Activated gamma-delta T cell treated with anti-CD3 and anti-CD28 coated beads, Interleukin-2, amount 50 U/mL, for 16 hours (primary cell): ENCODE results near the gene DUS1L.

ENCODE experiments used
- DNase-seq: peaks from one replicate; pipeline ENCODE4 v3.0.0-alpha.2; 2020; ENCODE audit warnings: low read depth

The DUS1L gene

DNA sequence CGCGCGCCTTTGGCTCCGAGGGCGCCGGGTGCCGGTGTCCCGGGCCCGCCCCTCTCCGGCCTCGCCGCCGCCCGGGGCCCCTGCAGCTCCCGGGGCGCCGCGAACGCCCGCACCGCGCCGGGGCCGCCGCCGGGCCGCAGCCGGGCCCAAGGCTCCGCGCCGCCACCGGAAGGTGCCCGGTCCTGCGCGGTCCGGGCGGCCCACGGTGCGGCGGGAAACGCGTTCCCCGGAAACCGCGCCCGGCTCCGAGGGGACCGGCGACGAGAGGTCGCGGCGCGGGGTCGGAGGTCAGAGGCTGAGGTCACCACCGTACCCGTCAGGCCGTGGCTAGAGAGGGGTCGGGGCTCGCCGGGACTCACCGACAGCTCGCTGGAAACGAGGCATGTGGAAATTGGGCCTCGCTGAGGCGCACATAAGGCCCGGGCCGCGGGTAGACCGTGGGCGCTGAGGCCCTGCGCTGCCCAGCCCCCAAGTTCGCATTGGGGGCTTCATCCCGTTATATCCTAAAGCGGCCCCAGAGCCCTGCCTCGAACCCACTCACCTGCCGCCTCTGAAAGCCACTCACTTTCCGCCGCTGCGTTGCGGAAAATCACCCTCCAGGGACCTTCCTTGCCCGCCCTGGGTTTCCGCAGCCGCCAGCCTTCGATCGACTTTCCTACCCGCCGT is at the start of gene DUS1L:
Gene DUS1L (minus strand): TSS at position 167 of the 666 bp plus-strand sequence. CDS start 745 bp downstream, outside the sequence.
- peak; percentile 50 for DNase-seq

DNA sequence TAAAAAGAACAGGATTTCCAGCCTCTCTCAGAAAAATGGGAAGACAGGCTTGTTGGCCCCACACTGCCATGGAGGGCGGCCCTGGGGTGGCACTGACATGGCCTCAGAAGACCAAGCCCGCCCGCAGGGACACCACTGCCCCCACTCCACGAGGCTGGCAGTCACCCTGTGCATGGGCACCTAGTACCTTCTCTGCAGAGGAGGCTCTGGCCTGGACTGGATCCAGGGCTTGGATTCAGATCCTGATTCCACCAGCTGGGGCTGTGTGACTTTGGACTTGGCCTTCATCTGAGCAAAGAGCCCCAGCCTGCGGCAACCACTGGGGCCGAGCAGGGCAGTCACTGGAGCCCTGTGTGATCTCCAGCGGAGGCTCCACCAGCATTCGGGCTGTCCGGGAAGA is 49.3 kb upstream of the DUS1L start:
- no peak for DNase-seq

DNA sequence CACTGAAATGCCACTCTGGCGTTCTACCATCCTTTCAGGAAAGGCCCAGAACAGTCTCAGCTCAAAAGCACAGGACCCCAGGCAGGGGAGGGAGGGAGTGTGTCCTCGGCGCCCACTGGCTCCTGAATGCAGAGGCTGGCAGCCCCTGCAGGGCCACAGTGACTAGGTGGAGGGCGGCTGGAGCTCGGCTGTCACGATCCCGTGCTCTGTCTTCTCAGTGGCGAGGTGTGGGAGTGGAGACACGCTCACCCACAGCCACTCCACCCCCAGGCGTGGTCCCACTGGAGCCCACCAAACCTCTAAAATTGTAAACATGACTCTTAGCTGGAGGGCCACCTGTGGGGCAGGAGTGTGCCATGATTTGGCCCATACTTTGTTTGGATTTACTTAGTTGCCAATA is 48.8 kb upstream of the DUS1L start:
- DNase-seq: no peak

DNA sequence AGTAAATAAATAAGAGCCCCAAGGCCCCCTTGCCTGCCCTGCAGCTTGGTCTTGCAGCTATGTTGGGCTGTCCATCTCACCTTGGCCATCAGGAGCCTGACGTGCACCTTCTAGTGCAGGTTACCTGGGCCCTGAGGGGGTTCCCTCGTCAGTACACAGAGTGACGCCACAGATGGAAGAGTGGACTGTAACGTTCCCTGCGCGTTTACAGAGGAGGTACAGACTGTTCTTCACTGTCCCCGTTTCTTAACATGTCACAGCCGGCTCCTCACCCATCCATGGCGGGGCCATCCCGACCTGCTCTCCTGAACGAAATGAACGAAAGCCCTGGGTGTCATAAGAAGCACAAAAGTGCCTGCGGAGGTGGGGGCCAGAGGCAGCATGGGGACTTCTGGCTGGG is 48.3 kb upstream of the DUS1L start:
- DNase-seq: no peak

DNA sequence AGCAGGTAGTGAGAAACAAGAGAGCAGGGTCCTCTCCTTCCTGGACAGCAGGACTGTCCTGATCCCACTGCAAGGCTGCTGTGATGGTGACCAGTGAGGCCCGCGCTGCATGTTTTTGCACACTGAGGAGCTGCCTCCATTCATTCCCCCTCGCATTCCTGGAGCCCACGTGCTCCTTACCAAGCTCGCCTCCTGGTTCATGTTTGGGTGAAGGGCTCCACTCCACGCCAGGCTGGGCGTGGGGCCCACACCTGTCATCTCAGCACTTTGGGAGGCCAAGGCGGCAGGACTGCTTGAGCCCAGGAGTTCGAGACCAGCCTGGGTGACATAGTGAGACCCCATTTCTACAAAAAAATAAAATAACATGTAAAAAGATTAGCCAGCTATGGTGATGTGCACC is 47.8 kb upstream of the DUS1L start:
- DNase-seq: no peak

DNA sequence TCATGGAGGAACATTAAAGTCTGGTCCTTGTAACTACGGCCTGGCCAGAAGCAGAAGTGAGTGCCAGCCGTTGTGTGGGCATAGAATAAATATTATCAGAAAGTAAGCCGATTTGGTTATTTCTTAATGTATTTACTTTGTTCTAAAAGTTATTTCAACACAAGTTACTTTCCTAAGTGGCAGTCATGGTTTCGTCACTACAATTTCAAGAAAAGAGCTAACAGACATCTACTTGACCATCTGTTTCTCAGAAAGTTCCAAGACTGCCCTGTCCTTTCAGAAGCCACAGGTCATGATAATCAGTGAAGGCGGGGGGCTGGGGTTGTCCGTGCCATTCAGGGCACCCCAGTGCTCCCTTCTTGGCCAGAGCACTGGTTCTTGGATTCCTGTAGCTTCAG is 47.3 kb upstream of the DUS1L start:
- DNase-seq: no peak

DNA sequence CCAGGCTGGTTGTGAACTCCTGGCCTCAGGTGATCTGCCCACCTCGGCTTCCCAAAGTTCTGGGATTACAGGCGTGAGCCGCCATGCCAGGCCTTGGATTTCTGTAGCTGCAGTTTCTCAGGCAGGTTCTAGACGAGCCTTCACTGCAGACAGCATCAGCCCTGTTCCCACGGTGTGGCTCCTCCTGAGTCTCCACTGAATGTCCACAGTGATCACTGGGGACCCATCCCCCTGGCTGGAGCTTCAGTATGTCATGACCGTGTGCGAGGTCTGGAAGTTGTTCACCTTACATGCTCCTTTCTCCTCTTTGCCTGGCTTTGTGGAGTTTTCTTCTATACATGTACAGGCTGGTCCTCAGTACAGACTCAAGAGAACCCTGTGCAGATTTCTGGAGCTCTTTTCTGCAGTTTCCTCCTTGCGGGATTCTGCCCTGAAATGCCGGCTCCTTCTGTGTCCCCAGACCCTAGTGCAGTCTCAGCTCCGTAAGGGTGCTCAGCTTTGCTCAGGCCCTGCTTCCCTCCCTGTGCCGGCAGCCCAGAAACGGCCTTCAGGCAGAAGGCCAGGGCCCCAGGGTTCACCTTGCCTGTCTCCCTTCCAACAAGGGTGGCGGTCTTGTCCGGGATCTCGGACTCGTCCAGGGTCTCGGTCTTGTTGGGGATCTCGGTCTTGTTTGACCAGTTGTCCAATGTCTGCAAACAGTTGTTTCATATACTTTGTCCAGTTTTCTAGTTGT is 46.7 kb upstream of the DUS1L start:
- no peak for DNase-seq

DNA sequence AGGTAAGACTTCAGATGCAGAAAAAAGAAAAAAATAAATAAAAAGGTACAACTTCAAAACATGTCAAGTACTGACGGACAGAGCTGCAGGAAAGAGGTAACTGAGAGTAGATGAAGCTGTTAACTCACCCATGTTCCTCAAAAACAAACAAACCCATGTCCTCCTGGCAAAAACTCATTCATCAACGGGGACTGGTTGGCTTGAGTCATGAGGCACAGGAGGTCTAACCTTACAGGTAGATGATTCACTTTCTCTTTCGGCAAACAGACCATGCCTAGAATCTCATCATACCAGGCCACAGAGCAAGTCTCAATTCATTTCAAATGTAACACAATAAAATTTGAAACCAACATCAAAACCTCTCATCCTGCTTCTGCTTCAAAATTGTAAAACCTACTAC is 44.7 kb upstream of the DUS1L start:
- no peak for DNase-seq

DNA sequence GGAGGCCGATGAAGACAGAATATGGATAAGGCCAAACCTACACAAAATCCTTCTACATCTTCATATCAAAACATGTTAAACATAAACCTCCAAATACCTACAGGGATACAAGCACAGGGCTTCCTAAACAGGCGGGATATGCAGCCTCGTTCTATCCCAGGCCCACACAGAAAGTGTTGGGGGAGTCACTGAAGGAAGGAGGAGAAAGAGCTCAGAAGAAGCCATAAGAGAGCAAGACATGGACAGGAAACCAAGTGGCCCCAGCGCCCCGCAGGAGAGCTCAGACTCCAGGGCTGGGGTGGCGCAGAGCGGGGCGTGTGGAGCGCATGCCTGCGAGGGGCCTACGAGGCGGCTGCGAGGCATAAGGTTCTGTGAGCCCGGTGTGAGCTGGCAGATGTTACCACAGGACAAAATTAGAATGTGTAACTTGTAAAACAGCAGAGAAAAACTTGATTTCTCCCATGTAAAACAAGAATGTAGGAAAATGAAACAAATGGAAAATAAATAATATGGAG is 43.4 kb upstream of the DUS1L start:
- DNase-seq: no peak

DNA sequence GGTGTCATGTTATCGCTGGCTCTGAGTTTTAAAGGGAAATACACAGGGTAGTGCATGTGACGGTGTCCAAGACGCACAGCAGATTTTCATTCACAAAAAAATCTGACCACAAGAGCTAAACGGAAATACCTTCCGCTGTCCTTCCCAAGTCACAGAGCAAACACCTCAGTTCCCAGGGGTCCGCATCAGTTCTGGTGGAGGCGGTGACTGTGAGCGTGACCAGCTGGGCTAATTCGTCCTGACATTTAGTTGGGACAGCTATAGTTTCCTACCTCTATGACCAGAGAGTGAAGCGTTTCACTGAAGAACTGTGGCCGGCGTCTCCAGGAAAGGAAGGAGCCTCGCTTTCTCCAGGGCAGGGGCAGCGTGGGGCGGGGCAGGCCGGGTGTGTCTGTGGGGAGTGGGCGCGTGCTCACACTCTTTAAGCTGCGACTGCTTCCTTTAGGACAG is 42.9 kb upstream of the DUS1L start:
- DNase-seq: no peak

DNA sequence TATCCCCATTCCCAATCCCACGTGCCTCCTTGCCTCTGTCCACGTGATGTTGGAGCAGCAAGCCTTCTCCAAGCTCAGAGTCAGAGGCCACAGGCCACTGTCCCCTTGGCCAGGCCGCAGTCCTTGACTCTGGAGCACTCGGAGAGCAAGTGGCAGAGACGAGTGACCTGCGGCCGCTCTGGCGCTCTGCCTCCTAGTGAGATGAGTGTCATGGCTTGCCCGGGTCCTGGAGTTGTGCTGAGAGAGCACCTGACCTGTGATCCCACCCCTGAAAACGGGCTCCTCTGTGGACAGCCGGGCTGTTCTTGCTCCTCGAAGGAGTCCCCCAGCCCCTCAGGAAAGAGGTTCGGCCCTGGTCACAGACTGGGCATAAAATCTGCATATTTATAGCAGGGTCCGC is 42.4 kb upstream of the DUS1L start:
- DNase-seq: no peak

DNA sequence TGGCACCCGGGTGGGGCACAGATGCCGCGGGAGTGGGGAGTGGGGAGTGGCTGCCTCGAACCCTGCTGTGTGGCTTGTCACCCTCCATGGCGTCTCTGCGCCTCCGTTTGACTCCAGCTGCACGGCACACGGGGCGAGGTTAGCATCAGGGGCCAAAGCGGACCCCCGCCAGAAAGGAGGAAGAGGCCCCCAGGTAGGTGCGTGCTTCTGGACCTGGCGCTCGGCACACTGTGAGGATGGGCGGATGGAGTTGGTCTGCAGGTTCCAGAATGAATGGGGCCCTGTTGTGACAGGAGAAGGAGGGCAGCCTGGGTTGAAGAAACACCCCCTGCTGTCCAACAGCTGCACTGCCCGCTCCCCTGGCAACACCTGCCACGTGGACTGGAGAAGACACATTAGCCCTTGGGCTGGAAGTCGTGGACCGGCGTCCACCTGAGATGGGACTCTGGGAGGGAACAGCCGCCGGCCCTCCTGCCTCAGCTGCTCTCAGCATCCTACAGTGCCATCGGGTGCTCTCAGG is 41.8 kb upstream of the DUS1L start:
- no peak for DNase-seq

DNA sequence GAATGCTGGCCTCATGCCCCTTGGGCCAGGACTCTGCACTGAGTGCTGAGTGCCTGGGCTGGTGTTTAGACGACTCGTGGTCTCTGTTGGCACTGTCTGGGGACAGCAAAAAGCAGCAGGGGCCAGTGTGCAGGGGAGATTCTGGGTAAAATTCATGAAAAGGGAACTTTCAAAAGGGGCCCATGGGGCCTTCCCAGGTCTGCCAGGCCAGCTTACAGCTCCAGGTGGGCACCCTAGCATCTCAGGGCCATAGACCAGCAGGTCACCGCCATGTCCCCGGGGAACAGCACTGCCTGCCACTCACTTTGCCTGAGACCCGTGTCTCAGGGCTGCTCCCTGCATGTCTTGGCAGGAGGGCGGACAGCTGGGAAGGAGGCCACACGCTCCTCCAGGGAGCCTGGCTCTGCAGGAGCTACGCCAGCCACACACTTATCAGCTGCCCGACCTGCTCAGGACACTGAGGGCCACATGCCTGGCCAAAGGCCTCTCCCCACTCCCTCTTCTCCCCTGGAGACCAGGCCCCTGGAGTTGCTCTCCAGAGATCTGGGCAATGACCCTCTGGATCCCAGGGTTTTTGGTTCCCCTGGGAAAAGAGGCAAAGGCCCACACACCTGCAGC is 41.2 kb upstream of the DUS1L start:
- DNase-seq: no peak

DNA sequence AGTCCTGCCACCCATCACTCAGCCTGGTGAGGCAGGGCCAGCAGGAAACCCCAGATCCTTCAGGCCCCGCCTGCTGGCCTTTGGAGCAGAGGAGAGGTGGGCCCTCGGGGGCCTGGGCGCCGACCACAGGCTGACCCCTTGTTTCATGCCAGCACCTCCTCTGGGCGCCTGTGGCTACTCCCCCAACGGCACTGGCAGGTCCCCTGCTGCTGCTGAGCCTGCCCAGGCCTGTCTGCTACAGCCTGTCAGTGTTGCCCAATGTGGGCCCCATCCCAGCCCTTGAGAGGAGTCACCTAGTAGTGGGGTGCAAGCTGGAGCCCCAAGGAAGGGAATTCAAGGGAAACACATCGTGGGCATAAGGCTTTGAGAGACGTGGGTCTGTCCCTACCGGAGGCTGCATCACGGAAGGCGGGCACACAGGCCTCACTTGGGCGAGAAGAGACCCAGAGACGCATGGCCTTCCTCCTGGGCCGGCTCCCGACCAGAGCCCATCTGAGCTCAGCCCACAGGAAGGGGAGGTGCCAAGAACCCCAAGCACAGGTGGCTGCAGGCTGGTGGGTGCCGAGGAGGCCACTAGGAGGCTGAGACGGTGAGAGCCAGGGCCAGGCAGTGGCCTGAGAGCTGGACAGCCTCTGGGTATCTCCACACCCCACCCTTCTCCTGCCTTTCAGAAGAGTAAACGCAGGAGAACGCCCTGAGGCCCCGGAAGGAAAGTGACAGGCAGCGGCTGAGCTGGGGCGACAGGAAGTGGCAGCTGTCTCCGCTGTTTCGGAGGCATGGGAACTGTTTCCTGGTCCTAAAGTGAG is 40.5 kb upstream of the DUS1L start:
- DNase-seq: peak; percentile 48

DNA sequence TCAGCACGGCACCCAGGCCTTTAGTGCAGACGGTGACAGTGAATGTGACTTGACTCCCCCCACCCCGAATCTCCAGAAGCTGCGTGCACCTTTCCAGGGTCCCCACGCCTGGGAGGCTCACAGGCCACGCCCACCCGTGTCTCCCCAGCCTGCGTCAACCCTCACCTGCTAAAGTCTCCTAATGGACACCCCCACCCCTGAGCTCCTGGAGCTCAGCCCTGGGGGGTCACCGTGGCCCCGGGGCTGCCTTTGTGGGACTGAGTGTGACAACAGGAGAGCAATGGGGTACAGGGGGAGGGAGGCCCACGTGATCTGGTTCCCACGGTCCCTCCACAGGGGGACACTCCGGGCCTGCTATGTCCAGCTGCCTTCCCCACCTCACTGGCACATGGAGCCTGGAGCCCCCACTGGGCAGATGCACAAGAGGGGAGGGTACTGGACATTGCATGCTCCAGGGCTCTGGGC is 39.8 kb upstream of the DUS1L start:
- no peak for DNase-seq

DNA sequence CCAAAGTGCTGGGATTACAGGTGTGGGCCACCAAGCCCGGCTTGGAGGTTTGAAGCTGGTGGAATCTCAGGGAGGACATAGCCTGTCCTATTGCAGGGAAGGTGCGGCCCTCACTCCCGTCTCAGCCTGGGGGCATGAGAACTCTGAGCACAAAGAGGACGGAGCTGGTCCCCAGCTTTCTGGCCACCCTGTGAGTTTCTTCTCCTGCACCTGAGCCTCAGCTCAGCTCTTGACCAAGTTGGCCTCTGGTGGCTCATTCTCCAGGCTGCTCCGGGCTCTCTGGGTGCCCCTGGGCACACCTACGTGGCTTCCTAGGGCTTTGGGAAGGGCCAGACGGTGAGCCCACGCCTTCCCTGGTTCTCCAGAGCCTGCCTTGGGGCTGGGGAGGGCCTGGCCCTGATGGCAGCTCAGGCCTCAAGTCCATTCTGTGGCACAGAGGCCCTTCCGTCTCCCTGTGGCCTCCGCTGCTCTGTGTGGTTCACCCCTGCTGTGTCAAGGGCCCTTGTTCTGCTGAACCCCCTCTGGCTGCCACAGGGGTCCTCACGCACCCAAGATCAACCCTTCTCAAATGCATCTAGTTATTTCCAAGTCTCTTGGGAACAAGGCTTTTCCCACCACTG is 39.3 kb upstream of the DUS1L start:
- no peak for DNase-seq

DNA sequence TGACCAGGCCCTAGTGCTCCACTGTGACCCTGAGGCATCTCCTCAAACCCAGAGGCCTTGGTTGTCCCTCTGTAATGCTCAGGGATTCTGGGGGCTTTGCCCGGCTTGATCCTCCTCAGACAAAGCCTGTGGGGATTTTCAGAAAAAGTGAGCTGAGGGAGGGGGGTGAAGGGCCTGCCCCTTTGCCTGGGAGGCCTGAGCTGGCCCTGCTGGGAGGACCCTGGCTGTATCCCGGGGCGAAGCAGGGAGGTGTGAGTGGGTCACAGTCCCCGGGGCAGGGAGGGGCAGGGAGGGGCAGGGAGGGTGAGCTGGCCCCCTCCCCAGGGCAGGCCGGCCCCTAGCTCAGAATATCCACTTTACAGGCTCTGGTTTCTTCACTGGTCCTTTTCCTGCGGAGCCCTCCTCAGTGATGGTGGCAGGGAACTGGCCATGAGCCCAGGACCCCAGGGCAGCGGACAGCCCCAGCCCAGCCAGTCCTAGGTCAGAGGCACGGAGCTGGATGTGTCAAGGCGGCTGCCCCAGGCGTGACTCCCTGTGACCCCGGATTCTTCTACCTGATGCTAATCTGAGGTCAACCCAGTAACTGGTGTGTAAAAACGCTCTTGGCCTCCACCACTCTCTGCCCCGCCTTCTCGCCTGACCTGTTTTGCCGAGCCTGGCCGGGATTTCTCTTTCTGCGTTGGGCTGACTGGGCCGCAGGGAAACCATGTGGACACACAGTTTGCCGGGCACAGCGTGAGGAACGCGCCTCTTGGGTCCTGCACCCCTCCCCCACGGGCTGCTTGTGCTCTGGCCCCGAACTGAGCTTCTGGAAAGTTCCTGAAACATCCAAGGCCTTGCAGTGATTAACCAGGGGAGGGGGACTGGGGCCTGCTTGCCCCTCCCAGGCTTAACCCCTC is 38.2 kb upstream of the DUS1L start:
- no peak for DNase-seq

DNA sequence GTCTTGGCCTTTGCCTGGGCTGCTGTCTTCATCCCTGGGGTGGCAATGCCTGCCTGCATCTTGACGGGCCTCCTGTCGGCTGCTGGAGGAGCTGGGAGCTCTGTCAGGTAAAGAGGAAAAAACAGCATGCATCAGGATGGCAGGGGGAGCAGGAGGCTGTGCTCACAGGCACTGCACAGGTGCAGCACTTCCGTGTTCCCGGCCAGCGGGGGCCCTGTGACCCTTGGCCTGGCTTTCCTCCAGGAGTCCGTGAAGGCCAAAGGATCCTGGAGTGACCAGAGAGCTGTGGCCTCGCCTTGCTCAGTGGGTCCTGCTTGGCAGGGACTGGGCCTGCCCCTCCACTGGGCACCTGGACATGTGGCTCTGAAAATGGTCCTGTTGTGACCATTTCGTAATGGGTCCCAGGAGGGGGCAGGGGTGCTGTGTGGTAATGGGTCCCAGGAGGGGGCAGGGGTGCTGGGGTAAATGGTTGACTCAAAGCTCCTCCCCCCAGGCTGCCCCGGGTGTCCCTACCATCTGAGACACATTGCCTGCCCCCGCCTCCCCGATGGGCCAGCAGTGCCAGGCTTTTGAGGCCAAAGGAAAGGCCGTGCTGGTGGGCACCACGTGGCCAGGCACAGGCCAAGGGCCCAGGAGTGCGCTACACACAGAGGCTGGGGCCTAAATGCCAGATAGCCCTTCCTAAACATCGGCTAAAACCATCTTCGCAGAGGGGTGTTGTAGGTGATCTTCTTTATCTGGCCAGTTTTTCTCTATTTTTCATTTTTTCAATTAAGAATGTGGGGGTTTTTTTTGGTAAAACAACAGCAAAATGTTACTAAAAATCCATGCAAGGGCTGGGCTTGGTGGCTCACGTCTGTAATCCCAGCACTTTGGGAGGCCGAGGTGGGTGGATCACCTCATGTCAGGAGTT is 36.4 kb upstream of the DUS1L start:
- no peak for DNase-seq

DNA sequence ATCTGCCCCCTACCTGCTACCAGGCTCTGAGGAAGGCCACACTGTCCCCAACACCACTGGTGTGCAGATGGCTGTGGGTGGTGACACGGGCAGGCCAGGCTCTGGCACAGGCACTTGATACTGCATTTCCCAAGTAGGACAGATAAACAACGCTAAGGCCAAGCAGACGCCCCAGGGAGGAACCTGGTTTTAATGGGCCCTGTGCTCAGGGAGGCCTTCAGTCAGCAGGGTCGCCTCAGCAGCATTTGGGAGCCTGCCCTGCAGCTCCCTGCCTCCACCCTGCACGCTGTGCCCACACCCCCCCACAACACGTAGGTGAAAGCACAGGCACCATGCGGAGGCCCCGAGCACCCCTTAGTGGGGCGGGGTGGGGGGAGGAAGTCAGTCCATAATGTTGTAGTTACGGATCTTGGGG is 35.7 kb upstream of the DUS1L start:
- DNase-seq: no peak
